Measurements from ENCODE around the gene CNTN1.
"Not testable (repeated sequence)": the region's sequence is repeated elsewhere in the genome, so short reads cannot be mapped to it uniquely, and the experiment has no call there.

The CNTN1 gene

DNA sequence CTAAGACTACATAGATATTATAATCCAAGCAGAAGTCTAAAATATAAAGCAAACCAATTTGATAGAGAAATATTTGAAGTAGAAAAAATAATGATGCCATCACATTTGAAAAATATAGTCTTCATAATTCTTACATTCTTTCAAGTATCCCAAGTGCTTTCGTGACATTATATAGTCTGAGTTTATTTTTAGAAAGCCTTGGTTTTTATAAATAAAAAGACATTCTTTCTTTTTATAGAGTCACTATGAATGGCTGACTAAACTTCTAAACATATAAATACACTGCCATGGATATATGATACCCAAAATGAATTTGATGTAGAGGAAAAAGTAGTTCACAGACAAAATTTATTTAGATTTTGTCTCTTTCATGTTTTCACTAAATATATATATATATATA is 360.8 kb downstream of the CNTN1 start:
- no peak for DNase-seq

DNA sequence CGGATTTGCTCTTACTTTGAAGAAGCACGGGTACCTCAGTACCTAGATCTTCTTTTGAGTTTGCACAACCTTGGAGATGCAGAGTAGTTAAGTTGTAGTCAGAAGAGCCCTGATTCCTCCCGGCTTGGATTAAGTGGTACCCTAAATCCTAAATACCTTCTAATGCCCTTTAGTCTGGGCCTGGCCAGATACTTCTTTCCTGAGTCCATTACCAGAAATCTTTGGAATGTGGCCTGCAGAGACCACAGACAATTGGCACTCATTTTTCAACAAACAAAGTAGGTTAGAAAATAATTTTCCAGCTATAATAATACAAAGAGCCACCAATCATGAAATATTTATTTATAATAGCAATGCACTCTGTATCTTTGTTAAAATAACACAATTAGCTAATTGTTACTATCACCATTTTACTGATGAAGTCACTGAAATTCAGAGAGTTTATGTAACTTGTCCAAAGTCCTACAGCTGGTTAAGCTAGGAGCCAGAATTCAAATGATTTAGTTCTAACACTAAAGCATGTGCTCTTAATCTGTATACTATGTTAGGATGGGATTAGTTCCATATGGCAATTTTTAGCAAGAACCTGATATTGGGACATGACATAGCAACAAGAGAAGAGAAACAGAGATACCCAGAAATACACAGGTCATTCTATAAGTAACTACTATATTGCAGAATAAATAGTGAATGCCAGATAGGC is 363.8 kb downstream of the CNTN1 start:
- DNase-seq, result no peak

DNA sequence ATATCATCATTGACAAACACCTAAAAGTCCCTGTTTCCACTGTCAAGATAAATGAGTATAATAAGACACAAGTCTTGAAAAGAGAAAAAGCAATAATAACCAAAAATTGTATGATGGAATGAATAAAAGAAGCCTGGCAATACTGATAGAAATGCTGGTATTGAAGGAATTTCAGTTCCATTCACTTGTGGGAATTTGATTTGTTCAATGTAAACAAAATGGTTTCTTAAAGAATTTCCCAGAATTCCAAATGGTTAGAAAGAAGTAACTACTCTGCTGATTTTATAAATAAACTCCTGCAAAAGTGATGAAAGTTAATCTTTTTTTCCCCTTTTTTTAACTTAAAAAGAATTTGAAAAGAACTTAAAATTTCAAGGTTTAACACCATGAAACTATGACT is 366.0 kb downstream of the CNTN1 start:
- DNase-seq, result no peak

DNA sequence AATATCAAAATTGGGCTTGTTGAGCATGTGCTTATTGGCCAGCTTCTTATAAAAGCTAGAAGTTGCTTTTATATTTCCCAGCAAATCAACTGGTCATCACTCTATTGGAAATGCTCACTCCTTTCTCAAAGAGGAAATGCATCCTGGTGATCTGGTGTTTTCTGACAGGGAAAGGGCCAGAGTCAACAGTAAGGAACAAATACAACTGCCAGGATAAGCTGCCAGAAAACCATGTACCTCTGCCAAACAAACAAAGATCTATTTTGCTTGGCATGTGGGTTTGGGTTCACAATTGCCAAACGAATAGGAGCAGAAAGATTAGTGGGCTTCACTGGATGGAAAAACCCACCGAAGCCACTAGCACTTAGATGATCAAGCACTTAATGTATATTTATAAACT is 369.0 kb downstream of the CNTN1 start:
- no peak for DNase-seq

DNA sequence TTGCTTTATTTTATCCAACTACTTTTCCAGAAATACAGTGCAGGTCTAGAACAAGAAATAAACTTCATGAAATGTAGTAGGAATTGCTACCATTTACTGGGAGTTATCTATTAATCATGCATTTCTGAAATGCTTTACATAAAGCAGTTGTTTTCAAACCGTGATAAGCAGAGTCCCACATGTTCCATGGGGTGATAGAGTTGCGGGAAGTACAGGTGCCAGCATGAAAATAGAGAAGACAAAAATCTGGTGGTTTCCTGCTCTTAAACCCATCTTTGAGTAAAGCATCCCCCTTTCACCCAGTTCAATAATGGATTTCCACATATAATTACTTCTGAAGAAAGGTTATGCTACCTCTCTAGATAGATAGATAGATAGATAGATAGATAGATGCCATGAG is 372.2 kb downstream of the CNTN1 start:
- no peak for DNase-seq

DNA sequence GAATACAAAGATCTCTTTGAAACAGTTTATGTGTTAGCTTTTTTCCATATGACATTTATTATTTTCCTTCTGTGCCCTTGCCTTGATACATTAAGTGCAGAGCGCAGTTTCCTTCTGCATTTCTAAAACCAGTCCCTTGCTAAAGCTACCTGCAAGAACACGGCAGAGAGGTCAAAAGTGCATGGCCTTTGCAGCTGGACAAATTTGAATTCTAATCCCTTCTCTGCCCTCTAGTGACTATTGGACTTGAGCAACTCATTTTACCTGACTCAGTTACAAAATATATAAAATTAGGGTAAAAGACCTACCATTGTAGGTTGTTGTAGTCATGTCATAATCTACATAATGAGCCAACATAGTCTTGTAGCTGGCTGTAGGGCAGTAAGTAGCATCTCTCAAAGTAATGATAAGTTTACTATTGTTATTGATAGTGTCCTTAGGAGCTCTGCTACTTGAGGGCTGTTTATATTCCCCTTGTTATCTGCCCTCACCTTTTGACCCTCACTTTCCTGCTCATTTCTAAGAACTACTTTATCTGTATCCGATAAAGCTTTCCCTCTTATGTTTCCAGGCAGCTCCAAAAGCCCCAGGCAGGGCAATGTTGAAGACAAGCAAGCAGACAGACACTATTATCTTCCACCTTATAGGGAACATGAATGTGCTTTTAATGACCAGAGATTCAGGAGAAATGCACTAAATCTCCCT is 375.9 kb downstream of the CNTN1 start:
- no peak for DNase-seq

DNA sequence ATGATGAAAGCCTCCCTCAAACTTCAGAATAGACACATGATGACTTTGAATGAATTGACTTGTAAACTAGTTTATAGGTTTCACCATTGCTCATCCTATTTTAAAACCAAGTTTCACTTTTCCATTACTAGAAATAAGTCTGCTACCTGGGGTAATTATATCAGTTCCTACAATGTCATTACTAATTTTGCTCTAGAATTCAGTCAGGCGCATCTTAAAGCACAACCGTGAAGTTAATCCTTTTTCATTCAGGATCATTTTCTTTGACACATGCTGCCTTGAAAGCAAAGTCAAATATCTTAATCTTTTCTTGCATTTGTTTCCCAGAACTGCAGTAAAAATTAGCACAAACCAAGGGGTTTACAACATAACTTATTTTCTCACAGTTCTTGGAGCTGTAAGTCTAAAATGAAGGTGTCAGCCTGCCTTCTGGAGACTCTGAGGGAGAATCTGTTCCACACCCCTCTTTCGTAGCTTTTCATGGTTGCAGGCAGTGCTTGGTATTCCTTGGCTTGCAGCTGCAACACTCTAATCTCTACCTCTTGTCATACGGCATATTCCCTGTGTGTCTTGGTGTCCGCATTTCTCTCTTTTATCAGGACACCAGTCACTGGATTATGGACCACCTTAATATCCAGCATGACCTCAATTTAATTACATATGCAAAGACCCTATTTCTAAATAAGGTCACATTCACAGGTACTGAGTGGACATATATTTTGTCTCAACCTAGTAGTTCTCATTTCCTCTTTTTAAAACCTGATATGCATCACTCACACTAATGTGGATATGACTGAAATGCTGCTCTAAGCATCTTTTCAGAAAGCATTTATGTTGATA is 381.6 kb downstream of the CNTN1 start:
- DNase-seq, result no peak

DNA sequence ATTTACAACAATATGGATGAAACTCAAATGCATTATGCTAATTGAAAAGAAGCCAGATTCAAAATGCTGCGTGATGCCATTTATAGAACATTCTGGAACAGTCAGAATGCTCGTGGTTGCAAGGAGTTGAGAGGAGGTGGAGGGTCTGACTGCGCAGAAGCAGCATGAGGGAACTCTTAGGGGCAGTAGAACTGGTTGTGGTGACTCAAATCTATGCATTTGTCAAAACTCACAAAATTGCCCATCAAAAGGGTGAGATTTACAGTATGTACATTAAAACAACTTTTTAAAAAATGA is 382.2 kb downstream of the CNTN1 start:
- no peak for DNase-seq

DNA sequence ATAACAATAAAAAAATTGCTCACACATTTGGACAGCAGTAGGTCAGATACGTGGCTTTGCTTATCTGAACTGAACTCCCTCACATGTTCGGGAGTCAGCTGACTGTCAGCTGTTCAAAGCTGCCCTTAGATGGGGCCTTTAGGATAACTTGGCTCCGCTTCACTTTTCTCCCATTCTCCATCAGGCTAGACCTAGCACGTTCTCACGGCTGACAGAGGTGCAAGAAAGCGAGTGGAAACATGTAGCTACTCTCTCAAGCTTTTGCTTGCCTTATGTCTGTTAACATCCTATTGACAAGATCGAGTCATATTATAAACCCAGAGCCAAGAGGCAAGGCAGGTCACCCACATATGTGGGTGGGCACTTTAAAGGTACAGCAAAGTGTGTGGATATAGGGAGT is 383.9 kb downstream of the CNTN1 start:
- DNase-seq, result no peak

DNA sequence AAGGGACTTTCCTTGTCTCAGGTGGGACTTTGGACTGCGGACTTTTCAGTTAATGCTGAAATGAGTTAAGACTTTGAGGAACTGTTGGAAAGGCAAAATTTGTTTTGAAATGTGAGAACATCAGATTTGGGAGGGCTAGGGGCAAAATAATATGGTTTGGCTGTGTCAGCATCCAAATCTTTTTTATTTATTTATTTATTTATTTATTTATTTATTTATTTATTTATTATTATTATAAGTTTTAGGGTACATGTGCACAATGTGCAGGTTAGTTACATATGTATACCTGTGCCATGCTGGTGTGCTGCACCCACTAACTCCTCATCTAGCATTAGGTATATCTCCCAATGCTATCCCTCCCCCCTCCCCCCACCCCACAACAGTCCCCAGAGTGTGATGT is 389.0 kb downstream of the CNTN1 start:
- DNase-seq, result not testable (repeated sequence)

DNA sequence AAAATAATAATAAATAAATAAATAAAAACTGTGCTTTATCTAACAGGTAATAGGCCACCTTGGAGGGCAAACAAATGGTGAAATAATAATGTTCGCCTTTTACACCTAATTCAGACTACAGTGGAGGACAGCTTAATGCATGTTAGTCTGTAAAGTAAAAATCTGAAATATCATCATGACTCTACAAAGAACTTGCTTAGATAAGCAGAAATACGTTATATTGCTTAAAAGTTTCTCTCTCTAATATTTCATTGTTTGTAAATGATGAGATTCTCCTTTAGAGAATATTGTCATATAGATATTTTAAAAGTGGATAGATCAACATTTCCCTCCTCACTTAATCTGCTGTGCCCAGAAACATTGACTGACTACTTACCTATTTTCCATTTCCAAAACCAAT is 397.2 kb downstream of the CNTN1 start:
- no peak for DNase-seq

DNA sequence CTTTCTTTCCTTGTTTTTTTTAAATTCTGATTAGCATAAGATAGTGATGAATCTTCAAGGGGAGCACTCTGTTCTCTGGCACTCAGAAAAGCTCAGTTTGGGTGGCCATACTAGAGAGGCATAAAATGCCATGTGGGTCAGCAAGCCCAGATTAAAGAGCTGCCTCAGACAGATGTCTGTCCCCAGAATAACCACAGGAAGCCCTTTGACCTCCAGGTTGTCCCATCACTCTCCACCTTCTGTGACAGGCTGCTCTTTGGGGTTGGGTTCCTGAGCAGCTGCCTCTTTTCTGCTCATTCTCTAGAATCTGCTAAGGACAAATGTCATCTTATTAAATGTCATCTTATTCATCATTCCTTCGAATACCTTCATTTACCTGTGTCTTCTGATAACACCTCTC is 399.9 kb downstream of the CNTN1 start:
- DNase-seq, result no peak

DNA sequence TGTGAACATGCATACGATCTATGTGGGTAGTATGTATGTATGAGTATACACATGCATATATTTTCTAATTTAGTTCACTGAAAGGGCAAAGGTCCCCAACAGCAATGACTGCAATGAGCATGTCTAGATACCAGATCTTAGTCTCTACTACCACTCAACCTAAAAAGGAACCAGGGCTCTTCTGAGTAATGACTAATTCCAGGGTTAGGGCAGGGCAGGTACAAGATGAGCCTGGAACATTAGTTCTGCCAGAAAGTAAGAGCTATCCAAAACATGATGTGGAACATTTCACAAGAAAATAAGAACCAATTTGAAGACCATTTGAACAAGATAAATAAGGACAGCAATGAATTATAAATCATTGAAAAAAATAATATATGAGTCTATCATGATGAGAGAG is 404.6 kb downstream of the CNTN1 start:
- DNase-seq, result no peak

DNA sequence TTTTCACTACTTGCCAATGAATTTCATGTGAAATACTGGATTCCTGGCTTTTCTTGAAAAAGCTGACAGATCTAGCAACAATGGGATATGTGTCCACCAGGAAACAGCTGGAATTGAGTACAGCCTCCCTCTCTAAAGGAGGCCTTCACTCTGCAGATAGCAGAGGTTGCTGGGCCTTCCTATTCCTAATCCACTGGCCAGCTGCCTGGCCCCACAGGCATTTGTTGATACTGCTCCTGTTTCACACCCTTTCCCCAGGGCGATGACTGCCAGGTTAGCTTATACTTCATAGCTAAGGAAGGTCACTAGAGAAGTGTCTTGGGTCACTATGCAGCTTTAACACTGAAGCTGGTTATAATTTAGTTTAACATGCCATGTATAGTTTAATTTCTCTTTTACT is 408.3 kb downstream of the CNTN1 start:
- no peak for DNase-seq

DNA sequence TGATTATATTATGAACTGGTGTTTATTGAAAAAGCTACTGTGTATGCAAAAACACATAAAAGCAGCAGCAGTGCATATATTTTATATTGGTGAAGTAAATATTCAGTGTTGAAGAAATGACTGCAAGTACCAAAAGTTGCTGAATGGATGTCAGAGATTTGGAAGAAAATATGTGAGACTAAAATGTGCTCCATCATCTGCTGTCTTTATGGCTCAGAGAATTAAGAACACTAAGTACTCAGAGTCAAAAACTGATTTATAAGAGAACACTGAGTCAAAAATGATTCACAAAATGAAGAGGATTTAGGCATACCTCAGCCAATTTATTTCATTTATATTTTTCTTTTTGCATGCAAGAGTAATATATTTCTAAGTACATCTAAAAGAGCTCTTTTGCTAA is 409.6 kb downstream of the CNTN1 start:
- DNase-seq, result no peak

DNA sequence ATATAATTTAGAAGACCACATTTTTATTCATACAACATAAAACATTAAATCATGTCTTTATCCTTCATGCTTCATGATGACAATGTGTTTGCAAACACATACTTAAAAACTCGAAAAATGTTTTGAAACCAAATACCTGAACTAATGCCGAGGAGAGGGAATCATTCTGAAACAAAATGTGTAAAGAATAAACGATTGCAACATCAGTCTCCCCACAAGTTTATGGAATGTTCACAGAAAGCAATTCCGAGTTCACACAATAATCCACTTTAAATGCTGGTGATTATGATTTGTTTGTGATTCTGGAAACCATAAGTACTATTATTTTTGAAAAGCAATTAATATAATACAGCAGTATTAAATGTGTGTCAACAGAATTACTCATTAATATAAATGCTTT is 411.4 kb downstream of the CNTN1 start:
- no peak for DNase-seq

DNA sequence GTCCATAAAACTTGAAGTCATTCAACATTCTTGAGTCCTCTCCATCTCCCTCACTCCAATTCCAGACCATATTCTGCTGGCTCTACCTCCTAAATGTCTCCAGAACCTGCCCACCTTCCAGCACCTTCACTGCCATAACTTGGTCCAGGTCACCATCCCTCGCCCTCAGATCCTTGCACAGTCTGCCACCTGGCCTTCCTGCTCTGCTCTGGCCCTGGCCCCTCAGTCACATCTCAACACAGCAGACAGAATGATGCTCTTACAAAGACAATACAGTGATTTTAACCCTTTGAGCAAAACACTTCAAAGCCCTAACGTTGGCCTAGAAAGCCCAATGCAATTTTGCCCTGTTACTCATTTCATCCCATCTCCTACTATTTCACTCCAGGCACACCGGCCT is 414.1 kb downstream of the CNTN1 start:
- no peak for DNase-seq

DNA sequence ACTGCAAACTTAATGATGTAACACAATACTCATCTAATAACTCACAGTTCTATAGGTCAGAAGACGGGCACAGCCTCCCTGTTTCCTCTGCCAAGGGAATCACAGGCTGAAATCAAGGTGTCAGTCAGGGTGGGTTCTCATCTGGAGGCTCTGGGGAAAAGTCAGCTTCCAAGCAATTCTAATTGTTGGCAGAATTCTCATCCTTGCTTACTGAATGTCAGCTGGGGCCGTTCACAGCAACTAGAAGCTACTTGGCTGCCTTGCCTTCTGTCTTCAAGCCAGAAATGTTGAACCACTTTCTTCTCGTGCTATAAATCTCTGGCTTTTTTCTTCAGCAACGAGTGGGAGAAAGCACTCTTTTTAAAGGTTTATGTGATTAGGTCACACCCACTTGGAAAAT is 415.8 kb downstream of the CNTN1 start:
- DNase-seq, result no peak

DNA sequence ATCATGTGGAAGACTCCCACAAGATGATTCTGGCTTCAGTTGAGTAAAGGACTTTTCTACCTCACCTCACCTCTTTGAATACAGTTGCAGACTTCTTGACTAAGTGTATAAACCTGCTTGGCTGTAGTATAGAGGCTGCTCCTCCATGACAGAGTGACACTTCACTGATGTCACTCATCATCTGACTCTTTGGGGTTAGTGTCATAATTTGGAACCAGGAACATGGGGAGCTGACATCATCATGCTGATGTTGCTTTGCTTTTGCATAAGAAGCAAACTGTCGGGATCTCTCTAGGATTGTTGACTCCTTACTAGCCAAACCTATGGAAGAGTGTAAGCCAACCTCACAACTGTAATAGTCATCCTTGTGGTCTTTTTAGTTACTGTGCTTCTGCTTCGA is 420.7 kb downstream of the CNTN1 start:
- DNase-seq, result no peak

DNA sequence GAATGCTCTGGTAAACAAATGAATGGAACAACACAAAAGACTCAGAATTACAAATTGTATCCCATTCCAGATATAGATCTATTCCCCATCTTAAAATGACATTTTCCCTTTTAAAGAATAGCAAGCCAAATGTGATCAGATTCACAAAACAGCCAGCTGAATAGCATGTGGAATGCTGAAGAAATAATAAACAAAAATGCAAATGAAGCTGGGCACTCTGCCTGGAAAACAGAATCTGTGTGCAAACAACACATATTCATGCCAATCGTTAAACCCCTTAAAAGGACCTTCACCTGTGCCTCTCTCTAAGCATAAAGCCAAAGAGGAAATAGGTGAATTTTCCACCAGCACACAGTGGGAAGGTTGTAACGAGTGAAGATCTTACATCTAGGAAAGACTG is 428.0 kb downstream of the CNTN1 start:
- DNase-seq, result no peak

DNA sequence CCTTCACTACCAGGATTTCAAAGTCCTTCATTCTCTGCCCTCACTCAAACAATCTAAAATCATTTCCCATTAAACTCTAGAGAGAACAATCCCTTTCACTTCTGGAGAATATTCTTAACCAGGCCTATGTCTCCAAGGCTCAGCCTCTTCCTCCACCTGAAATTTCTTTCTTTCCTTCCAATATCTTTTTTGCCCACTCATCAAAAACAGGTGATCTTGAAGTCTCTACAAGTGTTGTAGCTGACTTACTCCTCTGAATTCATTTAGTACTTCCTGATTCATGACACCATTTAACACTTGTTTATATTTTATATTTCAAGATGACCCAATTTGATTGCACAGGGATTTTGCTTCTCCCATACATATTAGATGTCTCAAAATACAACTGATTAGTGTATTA is 429.1 kb downstream of the CNTN1 start:
- no peak for DNase-seq
